ENCODE data around the gene AP5B1.
"Not testable (repeated sequence)": the region's sequence is repeated elsewhere in the genome, so short reads cannot be mapped to it uniquely, and the experiment has no call there.

The AP5B1 gene

GRCh38 chr11:65774525-65775306 lies 6.1 kb downstream of the AP5B1 start:
- in situ Hi-C loops (cut with HindIII; ENCODE audit: low sequenced_read_pairs): no loop called here
- no peak for DNase-seq (ENCODE audit: low read depth)
- no peak overlapping the region for H3K4me3 ChIP-seq (ENCODE audit: low read depth, low read length)
- TF ChIP-seq CTCF (IDR thresholded peaks at IDR 0.05; ENCODE audit: low read depth, low read length, missing control alignments): no peak

DNA sequence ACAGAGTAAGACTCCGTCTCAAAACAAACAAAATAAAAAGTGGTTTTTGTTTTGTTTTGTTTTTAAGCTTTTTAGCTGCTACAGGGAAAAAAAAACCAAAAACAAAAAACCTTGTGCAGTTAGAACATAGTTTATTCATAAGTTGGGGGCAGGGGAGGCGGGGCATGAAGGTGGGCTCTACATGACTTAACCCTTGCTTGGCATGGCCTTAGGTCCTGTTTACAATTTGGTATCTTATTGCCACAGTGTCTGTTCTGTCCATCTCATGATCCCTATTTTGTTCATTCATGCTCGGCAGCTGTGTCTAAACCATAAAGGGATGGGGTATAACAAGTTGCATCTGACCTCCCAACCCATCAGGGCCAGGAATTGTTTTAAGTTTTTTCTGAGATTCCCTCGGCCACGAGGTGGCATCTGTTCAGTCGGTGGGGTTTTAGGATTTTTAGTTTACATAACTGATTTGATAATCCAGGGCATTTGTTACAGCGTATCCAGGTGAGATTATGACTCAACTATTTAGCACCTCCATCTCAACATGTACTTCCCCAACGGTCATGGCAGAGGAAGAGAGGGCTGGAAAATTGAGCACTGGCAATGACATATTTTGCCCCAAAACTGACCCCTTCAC lies 6.9 kb downstream of the AP5B1 start:
- no peak overlapping the region for H3K4me3 ChIP-seq (ENCODE audit: low read depth, low read length)
- TF ChIP-seq CTCF (IDR thresholded peaks at IDR 0.05; ENCODE audit: low read depth, low read length, missing control alignments): peak; percentile 5
- in situ Hi-C loops (cut with HindIII; ENCODE audit: low sequenced_read_pairs): no loop called here
- DNase-seq (ENCODE audit: low read depth): no peak

DNA sequence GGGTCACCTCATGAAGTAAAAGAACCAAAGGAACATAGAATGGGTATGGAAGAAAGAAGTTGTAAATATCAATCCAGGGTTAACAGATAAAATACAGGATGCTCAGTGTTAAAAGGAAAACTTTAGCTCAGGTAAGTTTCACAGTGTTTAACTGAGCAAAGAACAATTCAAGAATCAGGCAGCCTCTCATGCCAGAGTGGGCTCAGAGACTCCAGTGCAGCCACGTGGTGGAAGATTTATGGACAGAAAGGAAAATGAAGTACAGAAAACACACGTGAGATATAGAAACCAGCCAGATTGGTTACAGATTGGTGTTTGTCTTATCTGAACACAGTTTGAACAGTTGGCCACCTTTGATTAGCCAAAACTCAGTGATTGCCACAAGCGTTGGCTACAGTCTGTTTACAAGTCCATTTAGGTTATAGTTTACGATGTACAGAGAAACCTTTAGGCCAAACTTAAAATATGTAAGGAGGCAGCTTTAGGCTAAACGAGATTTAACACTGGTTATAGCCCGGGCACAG lies 9.1 kb downstream of the AP5B1 start:
- in situ Hi-C loops (cut with HindIII; ENCODE audit: low sequenced_read_pairs): no loop called here
- H3K4me3 ChIP-seq (ENCODE audit: low read depth, low read length): no peak overlapping the region
- no peak for TF ChIP-seq CTCF (IDR thresholded peaks at IDR 0.05; ENCODE audit: low read depth, low read length, missing control alignments)
- DNase-seq (ENCODE audit: low read depth): no peak

DNA sequence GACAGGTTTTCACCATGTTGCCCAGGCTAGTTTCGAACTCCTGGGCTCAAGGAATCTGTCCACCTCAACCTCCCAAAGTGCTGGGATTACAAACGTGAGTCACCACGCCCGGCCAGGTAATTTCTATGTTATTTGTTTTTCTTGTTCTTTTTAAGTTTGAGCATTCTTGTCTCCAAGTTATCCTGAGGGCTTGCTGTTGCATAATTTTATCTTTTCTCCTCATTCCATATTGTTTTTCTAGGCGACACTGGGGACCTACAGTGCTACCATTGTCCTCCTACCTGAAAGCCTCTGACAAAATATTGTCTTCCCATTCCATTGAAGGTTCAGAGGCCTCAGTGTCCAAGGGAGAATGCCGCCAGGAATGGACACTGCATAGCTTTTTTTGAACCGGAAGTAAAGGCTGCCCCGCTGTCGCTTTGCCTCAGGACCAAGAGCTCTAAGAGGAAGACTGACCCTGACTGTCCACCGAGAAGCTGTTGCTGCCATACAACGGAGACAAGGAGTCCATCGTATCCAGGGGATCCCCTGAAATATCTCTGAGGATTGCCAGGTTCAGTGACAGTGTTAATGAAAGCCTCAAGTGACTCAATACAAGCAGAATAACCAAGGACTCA lies 9.7 kb downstream of the AP5B1 start:
- no peak for DNase-seq (ENCODE audit: low read depth)
- no peak for TF ChIP-seq CTCF (IDR thresholded peaks at IDR 0.05; ENCODE audit: low read depth, low read length, missing control alignments)
- H3K4me3 ChIP-seq (ENCODE audit: low read depth, low read length): no peak overlapping the region
- in situ Hi-C loops (cut with HindIII; ENCODE audit: low sequenced_read_pairs): no loop called here

DNA sequence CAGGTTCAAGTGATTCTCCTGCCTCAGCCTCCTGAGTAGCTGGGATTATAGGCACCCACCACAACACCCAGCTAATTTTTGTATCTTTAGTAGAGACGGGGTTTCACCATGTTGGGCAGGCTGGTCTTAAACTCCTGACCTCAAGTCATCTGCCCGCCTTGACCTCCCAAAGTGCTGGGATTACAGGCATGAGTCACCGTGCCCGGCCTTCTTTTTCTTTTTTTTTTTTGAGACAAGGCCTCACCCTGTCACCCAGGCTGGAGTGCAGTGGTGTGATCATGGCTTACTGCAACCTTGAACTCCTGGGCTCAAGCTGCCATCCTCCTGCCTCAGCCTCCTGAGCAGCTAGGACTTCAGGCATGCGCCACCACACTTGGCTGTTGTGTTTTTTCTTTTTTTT lies 13.0 kb downstream of the AP5B1 start:
- in situ Hi-C loops (cut with HindIII; ENCODE audit: low sequenced_read_pairs); H3K4me3 ChIP-seq (ENCODE audit: low read depth, low read length); DNase-seq (ENCODE audit: low read depth): not testable (repeated sequence)

- no peak for TF ChIP-seq CTCF (IDR thresholded peaks at IDR 0.05; ENCODE audit: low read depth, low read length, missing control alignments)
- no peak overlapping the region for H3K4me3 ChIP-seq (ENCODE audit: low read depth, low read length)
- in situ Hi-C loops (cut with HindIII; ENCODE audit: low sequenced_read_pairs): no loop called here
- no peak for DNase-seq (ENCODE audit: low read depth)
These were observed 13.4 kb downstream of the AP5B1 start for GRCh38 chr11:65767406-65767805.

DNA sequence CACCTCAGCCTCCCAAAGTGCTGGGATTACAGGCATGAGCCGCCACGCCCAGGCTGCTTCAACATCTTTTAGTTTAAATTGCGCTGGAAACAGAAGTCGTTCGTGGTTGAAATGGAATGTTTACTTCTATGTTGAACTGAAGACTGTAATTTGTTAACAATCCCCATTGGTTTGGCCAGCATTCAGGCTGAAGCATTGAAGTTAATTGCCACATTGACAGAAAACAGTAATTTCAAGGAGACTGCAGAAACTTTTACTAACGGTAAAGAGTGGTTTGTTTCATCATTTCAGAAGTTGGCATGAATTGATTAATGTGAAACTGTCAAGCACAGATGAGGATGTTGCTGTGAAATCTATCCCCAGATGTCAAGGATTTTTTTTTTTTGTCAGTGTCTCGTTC lies 14.2 kb downstream of the AP5B1 start:
- peak; percentile 49 for DNase-seq (ENCODE audit: low read depth)
- in situ Hi-C loops (cut with HindIII; ENCODE audit: low sequenced_read_pairs): no loop called here
- TF ChIP-seq CTCF (IDR thresholded peaks at IDR 0.05; ENCODE audit: low read depth, low read length, missing control alignments): no peak
- no peak overlapping the region for H3K4me3 ChIP-seq (ENCODE audit: low read depth, low read length)

Data from astrocyte of the cerebellum (primary cell).